Frontal cortex (tissue), 4 donors: ENCODE measurements around the gene ADAR. TPM values are rescaled to one million over a fixed set of nuclear protein-coding genes. Genes with fewer than 3 reads are reported as not detected.

Source experiments
- DNase-seq, 2 donors: peaks; one replicate each; pipeline ENCODE4 v3.0.0; 2012; ENCODE audit warnings: low spot score in 2 of 2
- FAIRE-seq: peaks from 2 replicates; lab custom pipeline; 2012; peaks lifted over from hg19 to GRCh38; lab: Jason Lieb, UNC
- total RNA-seq: library from RNA; depleted of rRNA; stranded (reverse); fragments of >200 nt; gene quantifications from one replicate; pipeline ENCODE4 v1.2.3, GENCODE V29; 2014
- donor health status: control.
- donor health status: control.
- donor health status: control.

Gene ADAR
- total RNA-seq, 1 donor from 2014 or later: 63.2 TPM

- no peak for DNase-seq
- no peak for FAIRE-seq
These were observed 21.8 kb downstream of the ADAR start for GRCh38 chr1:154586231-154586630.

- FAIRE-seq: no peak
- no peak for DNase-seq
These were observed 23.6 kb downstream of the ADAR start for GRCh38 chr1:154584267-154584994.

DNA sequence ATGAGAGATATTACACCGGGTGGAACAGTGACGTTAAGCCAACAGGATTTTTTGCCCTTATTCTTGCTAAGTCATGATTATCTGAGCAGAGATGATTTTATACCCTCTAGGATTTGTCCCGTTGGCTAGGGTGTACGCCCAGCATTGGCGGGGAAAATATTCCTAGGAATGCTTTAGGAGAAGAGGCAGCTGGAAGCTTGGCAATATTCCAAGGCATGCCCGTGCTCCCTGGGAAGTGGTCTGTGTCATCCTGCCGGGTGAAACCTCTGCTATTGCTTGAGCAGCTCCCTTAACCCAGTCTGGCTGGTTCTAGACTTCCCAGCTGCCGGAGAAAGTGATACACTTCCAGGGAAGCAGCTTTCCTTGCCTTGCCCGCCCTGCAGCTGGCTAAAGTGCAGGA lies 24.2 kb downstream of the ADAR start:
- no peak for FAIRE-seq
- no peak for DNase-seq

- no peak for DNase-seq
- no peak for FAIRE-seq
These were observed 25.1 kb downstream of the ADAR start for GRCh38 chr1:154582885-154583284.

GRCh38 chr1:154581766-154582165 lies 26.2 kb downstream of the ADAR start:
- no peak for FAIRE-seq
- DNase-seq: no peak

- FAIRE-seq: no peak
- no peak for DNase-seq
These were observed 28.6 kb downstream of the ADAR start for GRCh38 chr1:154579374-154579773.

- FAIRE-seq (no peak), DNase-seq (no peak)
These were observed 29.9 kb downstream of the ADAR start for GRCh38 chr1:154578058-154578418.

DNA sequence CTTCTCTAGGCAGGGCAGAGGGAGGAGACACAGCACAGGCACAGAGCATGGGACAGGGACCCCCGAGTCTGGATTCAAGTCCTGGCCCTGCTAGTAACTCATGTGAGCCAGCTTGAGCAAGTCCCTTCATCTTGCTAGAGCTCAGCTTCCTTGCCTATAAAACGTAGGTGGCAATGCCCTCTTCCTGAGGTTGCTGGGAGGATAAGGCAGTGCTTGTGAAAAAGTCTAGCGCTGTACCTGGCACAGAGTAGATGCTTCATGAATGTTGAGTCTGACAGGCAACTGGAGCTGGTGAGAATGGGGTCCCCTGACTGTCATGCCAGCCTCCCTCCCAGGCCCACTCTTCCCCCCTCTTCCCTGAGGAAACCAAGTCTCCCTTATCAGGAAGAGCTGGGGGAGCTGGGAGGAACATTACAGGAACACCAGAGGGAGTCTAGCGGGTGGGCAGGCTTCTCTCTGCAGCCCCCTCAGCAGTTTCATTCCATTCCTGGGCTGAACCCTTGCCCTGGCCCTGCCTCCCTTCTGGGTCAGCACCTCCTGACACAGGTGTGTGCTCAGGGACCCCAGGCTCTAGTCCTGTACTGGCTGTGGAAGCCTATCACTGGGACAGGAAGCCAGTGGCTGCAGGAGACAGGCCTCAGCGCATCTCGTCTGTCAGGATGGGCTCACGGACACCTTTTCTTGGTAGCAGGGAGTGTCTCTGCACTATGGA lies 30.5 kb downstream of the ADAR start:
- no peak for FAIRE-seq
- DNase-seq: no peak

GRCh38 chr1:154575951-154576566 lies 31.9 kb downstream of the ADAR start:
- no peak for DNase-seq
- FAIRE-seq: no peak

DNA sequence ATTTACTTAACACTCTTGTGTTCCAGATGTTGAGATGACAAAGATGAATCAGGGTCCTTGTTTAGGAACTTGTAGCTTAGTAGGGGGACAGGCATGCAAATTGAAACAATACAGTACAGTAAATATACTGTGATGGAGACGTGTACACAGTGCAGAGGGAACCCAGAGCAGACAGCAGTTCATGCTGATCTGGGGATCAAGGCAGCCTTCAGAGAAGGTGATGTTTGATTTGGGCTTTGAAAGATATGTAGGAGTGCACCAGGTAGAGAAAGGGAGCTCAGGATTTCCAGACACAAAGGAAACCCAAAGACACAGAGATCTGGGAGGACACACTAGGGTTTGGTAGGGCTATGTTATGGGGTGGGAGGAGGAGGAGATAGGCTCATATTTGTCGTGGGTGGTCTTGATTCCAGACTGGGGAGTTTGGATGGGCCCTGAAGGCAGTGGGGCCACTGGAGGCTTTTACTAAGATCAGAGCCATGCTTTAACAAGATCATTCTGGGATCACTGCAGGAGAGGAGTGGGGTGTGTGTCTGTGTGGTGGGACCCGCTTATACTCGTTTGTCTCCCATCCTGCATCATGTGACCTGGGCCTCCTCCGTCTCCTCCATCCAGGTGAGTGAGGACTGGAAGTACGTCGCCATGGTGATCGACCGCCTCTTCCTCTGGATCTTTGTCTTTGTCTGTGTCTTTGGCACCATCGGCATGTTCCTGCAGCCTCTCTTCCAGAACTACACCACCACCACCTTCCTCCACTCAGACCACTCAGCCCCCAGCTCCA lies 32.6 kb downstream of the ADAR start:
- no peak for FAIRE-seq

DNA sequence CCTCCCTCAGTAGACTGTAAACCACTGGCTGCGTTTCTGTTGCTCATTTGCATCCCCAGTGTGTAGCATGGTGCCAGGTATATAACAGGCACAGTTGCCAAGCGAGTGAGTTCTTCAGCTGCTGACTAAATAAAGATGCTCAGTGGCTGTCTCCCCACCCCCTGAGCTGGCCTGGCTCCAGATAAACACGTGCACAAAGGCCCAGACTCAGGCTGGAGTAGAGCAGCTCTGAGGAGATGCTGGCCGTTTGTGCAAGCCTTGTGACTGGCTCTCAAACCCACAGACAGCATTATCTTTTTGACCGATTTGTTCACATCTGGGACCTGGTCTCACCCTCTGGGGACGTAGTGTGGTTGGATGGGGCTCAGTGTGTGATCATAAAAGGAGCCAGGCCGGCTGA lies 33.3 kb downstream of the ADAR start:
- DNase-seq (peak in 1 of 2 donors; percentile 56), FAIRE-seq (no peak)

More for the DNA sequence above, 32.6 kb downstream of the ADAR start:
- no peak for DNase-seq

DNA sequence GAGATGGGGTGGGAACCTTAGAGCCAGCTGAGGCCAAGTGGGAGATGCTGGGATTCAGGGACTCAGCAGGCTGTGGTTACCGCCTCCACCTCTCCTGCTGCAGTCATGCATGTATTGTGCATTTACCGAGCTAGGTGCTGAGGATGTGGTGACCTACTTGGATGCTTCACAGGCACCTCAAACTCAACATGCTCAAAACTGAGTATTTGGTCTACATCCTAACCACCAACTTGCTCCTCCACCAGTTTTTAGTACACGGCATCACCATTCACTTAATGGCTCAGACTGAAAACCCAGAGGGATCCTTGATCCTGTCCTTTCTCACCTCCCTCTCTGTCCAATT lies 34.8 kb downstream of the ADAR start:
- FAIRE-seq: no peak
- no peak for DNase-seq

DNA sequence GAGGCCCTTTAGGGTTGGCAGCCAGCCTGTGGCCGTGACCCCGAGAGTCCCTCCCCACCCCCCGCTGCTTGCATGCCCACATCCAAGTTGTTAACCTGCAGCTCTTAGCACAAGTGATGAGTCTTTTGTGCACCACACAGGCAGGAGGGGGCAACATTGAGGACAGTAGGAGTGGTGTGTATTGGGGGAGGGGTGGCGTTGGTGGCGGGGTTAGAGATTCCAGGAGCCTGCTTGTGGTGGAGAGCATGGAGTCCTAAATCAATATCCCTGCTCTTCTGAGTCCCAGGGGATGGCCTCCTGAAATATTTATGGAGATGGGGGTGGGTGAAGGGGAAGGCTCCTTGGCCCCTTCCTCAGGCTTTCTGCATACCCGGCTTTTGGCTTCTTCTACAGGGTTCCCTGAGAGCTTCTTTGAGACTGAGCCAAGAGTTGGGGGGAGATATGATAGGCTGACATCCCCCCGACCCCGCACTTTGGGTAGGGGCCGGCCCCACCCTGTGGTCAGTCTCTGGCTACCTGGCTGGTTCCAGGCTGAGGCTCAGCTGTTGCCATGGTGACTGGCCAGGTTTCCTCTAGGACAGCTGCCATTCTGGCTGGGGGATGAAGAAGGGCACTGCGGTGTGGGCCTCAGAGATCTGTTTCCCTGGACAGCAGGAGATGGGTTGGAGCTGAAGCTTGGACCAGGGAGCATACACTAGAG lies 35.4 kb downstream of the ADAR start:
- no peak for DNase-seq
- FAIRE-seq: no peak

DNA sequence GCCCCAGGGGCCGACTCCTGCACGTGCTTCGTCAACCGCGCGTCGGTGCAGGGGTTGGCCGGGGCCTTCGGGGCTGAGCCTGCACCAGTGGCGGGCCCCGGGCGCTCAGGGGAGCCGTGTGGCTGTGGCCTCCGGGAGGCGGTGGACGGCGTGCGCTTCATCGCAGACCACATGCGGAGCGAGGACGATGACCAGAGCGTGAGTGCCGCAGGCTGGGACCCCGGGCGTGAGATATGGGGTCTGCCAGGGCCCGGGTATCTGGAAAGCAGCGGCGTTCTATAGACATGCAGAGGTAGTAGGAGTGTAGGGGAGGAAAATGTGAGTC lies 36.1 kb downstream of the ADAR start:
- no peak for FAIRE-seq
- DNase-seq: no peak

GRCh38 chr1:154571244-154571963 lies 36.6 kb downstream of the ADAR start:
- no peak for FAIRE-seq
- no peak for DNase-seq

- FAIRE-seq: no peak
These were observed 39.7 kb downstream of the ADAR start for GRCh38 chr1:154568157-154568815.

GRCh38 chr1:154567386-154568156 lies 40.4 kb downstream of the ADAR start, which contains the start of gene CHRNB2:
TSS of gene CHRNB2 (plus strand) at chr1:154567778. CDS start at chr1:154568045, 267 bp downstream.
- peak; percentile 87 to 90 for DNase-seq
- no peak for FAIRE-seq

More at GRCh38 chr1:154568157-154568815, 39.7 kb downstream of the ADAR start:
- no peak for DNase-seq

- FAIRE-seq (no peak), DNase-seq (no peak)
These were observed 42.1 kb downstream of the ADAR start for GRCh38 chr1:154565876-154566275.
